GM12878 (cell line): ENCODE results near the gene NEAT1. TPM values are rescaled to one million over a fixed set of nuclear protein-coding genes. Genes with fewer than 3 reads are reported as not detected.

Experiments used
- BACH1 ChIP-seq: fragments of 450-650 bp; IDR thresholded peaks from 2 replicates; pipeline ENCODE4 v1.6.1; 2017; ENCODE audit warnings: mild to moderate bottlenecking, borderline replicate concordance
- BCL3 ChIP-seq: IDR thresholded peaks from 2 replicates; pipeline ENCODE4 v1.6.1; 2011; ENCODE audit warnings: borderline replicate concordance, low read depth, mild to moderate bottlenecking, moderate library complexity, low read length; ENCODE audit not compliant: insufficient read depth, poor library complexity, severe bottlenecking
- BCLAF1 ChIP-seq: fragments of 450-650 bp; IDR thresholded peaks from 2 replicates; pipeline ENCODE4 v1.6.1; 2017; ENCODE audit warnings: antibody characterized with exemption, mild to moderate bottlenecking, moderate library complexity
- BRCA1 ChIP-seq: IDR thresholded peaks from 2 replicates; pipeline ENCODE4 v1.6.1; 2011; ENCODE audit warnings: low read depth, low read length, improper control_type of control experiment
- ELK1 ChIP-seq: IDR thresholded peaks from 2 replicates; pipeline ENCODE4 v1.6.1; 2012; ENCODE audit warnings: low read depth, low read length, improper control_type of control experiment
- ESRRA ChIP-seq: IDR thresholded peaks from 2 replicates; pipeline ENCODE4 v1.6.1; 2012; ENCODE audit warnings: mild to moderate bottlenecking, low read length, improper control_type of control experiment
- HDGF ChIP-seq: fragments of 450-650 bp; IDR thresholded peaks from 2 replicates; pipeline ENCODE4 v1.6.1; 2016; ENCODE audit warnings: antibody characterized with exemption
- IRF3 ChIP-seq: fragments of 450-650 bp; IDR thresholded peaks from 2 replicates; pipeline ENCODE4 v1.6.1; 2014; ENCODE audit warnings: mild to moderate bottlenecking
- PAX5 ChIP-seq: IDR thresholded peaks from 2 replicates; pipeline ENCODE4 v1.6.1; 2011; ENCODE audit warnings: low read depth, low read length, borderline replicate concordance
- PBX3 ChIP-seq: IDR thresholded peaks from 2 replicates; pipeline ENCODE4 v1.6.1; 2011; ENCODE audit warnings: mild to moderate bottlenecking, low read depth, low read length, moderate library complexity; ENCODE audit not compliant: insufficient replicate concordance
- POLR2AphosphoS2 ChIP-seq: IDR thresholded peaks from 2 replicates; pipeline ENCODE4 v1.6.1; 2011; ENCODE audit warnings: low read depth, mild to moderate bottlenecking, low read length, improper control_type of control experiment, moderate library complexity
- POLR2AphosphoS5 ChIP-seq: IDR thresholded peaks from 2 replicates; pipeline ENCODE4 v1.6.1; 2011; ENCODE audit warnings: mild to moderate bottlenecking, low read length, inconsistent platforms
- SMARCA5 ChIP-seq: fragments of 450-650 bp; IDR thresholded peaks from 2 replicates; pipeline ENCODE4 v1.6.1; 2017; ENCODE audit warnings: mild to moderate bottlenecking
- TCF12 ChIP-seq: IDR thresholded peaks from 2 replicates; pipeline ENCODE4 v1.6.1; 2011; ENCODE audit warnings: low read depth, mild to moderate bottlenecking, low read length
- USF1 ChIP-seq: IDR thresholded peaks from 2 replicates; pipeline ENCODE4 v1.6.1; 2011; ENCODE audit warnings: borderline replicate concordance, low read depth, mild to moderate bottlenecking, moderate library complexity, mixed read lengths, low read length; ENCODE audit not compliant: insufficient read depth; ENCODE audit errors: extremely low read length
- ZBTB4 ChIP-seq: fragments of 450-650 bp; formaldehyde crosslinking; IDR thresholded peaks from 2 replicates; pipeline ENCODE4 v1.4.0; 2022; ENCODE audit warnings: mild to moderate bottlenecking, moderate library complexity
- polyA plus RNA-seq, 11 experiments: library from polyadenylated mRNA; depleted of rRNA in 4 of 11; unstranded in 6 of 11; stranded (reverse) in 5 of 11; fragments of >200 nt; fragmentation: Nextera tagmentation in 4 of 11; fragmentation: Illumina TruSeq in 1 of 11; extraction: Ambion mirVana in 4 of 11; extraction: Trizol in 1 of 11; gene quantifications; 1 replicate in 1 of 11; 2 replicates in 10 of 11; pipeline versions ENCODE4 v1.2.1 to v1.2.3, GENCODE V29; 2011 to 2016; ENCODE audit warnings: inconsistent platforms in 2 of 11, missing spikeins in 2 of 11, low read depth in 1 of 11
- total RNA-seq, 4 experiments: library from RNA; depleted of rRNA in 3 of 4; stranded (reverse); fragments of >200 nt in 3 of 4; fragmentation: Illumina TruSeq in 1 of 4; extraction: Trizol in 1 of 4; gene quantifications; 2 replicates each; pipeline versions ENCODE4 v1.2.1 to v1.2.3, GENCODE V29; 2013 to 2021

Gene NEAT1
- total and polyA plus RNA-seq, 10 of the 15 experiments (the other 5 are each of a cell fraction or from before 2014, with no cell fraction given): 13.6 to 328 (median 69.4) TPM

GRCh38 chr11:65421794-65422632 is 585 bp upstream of the NEAT1 start (continued):
- TF ChIP-seq PBX3 (peak; percentile 44), BACH1 (peak; percentile 89), BCL3 (peak; percentile 40), POLR2AphosphoS5 (0 out of 2 replicates have a peak, but pooled peaks have one; percentile 9), ZBTB4 (peak; percentile 72; the same call in 1 of the 2 replicates), IRF3 (no peak), BCLAF1 (no peak), HDGF (no peak), BRCA1 (no peak), USF1 (peak; percentile 40), TCF12 (peak; percentile 87), ESRRA (no peak), POLR2AphosphoS2 (no peak), SMARCA5 (peak; percentile 32; the same call in 1 of the 2 replicates), ELK1 (no peak), PAX5 (peak; percentile 54; the same call in 1 of the 2 replicates)
